ENCODE measurements around the gene KLHL17. TPM values are rescaled to one million over a fixed set of nuclear protein-coding genes. Genes with fewer than 3 reads are reported as not detected.

The KLHL17 gene
- total RNA-seq, 2 experiments from 2014 or later: 35.3 to 35.4 TPM

DNA sequence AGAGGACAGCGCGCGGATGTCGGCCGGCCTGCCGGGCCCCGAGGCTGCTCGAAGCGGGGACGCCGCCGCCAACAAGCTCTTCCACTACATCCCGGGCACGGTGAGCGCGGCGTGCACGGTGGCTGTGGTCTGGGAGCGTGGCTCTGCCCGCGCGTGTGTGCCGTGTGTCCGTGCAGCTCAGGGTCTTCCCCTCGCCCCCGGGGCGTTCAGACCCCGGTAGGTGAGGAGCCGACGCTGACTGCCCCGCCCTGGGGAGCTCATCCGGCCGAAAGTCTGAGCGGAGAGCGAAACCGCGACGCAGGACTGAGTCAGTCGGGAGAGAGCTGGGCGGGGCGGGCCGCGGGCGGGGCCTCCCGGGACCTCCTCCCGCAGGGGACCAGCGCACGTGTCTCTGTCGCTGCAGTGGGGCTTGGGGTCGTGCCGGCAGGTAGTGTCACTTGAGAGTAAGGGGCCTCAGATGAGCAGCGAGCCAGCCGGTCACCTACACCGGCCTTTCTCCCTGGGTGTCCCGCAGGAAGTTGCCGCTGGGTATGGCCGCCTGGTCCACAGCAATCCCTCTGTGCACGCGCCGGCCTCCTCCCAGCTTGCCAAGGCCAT lies 6.4 kb downstream of the KLHL17 start:
- H3K27ac Mint-ChIP-seq: peak overlapping the region; percentile 87
- DNase-seq (peak; percentile 82), ATAC-seq (ENCODE audit: low read depth) (peak; percentile 85)
- H3K4me1 Mint-ChIP-seq: peaks cover 5% of the 10 kb centered on the region
- peak overlapping the region; percentile 82 for H3K4me3 Mint-ChIP-seq
- POLR2A ChIA-PET: interaction anchor here (1.0 to 1.8 kb wide), 8 partner anchors 25 to 74 kb away, joined by 3 to 11 read pairs (median 4); partner anchors contain the start of gene ISG15
- no peaks in the 10 kb centered on the region for H3K36me3 Mint-ChIP-seq
- H3K27me3 Mint-ChIP-seq: peaks cover 4% of the 10 kb centered on the region
- peaks cover 3% of the 10 kb centered on the region for H3K9me3 Mint-ChIP-seq

DNA sequence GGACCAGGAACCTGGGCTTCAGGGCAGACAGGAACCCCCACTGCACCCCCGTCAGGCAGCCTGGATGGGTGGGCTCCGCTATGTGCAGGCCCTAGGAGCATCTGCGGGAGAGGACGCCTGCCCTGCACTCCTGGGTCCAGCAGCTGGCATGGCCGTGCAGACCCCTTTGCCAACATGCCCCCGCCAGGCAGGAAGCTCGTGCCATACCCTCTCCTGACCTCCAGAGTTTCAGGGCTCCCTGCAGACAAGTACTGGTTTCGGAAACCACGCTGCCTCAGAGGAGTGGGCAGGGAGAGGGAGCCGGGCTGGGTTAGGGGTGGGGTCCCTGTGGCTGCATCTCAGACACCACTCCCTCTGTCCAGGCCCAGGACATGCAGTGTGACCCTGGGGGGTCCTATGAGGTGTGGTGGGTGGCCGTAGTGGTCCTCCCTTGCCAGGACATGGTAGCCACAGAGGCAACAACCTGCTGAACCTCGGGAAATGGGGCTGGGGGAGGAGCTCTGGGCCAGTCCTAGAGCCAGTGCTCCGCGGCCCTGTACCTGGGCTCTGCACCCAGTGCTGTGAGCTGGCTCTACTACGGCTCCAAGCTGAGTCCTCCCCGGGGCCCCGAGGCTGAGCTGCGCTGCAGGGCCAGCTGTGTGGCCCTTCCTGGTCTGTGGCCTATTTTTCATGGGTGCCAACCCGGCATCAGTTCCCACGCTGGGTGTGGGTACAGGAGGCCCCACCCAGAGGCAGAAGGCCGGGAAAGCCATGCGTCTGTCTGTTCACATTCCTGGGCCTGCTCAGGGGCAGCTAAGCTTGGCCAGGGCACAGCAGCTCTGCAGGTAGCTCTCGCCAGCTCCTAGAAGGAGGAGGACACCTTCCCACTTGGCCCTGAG lies 7.3 kb downstream of the KLHL17 start:
- Mint-ChIP-seq H3K4me1 (peaks cover 3% of the 10 kb centered on the region), H3K27me3 (peaks cover 4% of the 10 kb centered on the region), H3K27ac (no peak overlapping the region), H3K4me3 (no peak overlapping the region), H3K9me3 (peaks cover 3% of the 10 kb centered on the region), H3K36me3 (no peaks in the 10 kb centered on the region)
- DNase-seq (no peak), ATAC-seq (ENCODE audit: low read depth) (no peak)
- POLR2A ChIA-PET: interaction anchor here (1.0 to 1.8 kb wide), 5 partner anchors 26 to 71 kb away, joined by 3 to 11 read pairs (median 6); partner anchors contain the start of gene ISG15

DNA sequence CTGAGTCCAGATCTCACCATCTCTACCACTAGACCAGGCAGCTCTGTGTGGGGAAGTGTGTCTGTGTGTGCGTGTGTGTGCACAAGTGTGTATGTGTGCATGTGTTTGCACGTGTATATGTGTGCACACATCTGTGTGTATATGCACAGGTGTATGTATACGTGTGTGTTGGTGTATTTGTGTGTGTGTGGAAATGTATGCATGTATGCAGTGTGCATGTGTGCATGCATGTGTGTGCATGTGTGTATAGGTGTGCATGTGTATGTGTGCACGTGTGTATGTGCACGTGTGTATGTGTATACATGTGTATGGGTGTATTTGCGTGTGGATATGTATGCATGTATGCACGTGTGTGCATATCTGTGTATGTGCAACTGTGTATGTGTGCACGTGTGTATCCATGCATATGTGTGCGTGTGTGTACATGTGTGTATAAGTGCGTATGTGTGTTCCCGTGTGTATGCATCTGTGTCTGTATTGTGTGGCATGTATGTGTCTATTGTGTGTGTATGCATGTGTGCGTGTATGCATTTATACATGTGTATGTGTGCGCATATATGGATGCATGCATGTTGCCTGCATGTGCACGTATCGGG lies 9.0 kb downstream of the KLHL17 start:
- POLR2A ChIA-PET: interaction anchor here (0.6 kb wide), 1 partner anchor 63 kb away, joined by 3 read pairs; no protein-coding TSS in a partner anchor
- ATAC-seq (ENCODE audit: low read depth) (no peak), DNase-seq (no peak)
- Mint-ChIP-seq H3K36me3 (no peaks in the 10 kb centered on the region), H3K27ac (no peak overlapping the region), H3K4me3 (no peak overlapping the region), H3K9me3 (peaks cover 3% of the 10 kb centered on the region), H3K4me1 (peaks cover 3% of the 10 kb centered on the region), H3K27me3 (peaks cover 4% of the 10 kb centered on the region)

DNA sequence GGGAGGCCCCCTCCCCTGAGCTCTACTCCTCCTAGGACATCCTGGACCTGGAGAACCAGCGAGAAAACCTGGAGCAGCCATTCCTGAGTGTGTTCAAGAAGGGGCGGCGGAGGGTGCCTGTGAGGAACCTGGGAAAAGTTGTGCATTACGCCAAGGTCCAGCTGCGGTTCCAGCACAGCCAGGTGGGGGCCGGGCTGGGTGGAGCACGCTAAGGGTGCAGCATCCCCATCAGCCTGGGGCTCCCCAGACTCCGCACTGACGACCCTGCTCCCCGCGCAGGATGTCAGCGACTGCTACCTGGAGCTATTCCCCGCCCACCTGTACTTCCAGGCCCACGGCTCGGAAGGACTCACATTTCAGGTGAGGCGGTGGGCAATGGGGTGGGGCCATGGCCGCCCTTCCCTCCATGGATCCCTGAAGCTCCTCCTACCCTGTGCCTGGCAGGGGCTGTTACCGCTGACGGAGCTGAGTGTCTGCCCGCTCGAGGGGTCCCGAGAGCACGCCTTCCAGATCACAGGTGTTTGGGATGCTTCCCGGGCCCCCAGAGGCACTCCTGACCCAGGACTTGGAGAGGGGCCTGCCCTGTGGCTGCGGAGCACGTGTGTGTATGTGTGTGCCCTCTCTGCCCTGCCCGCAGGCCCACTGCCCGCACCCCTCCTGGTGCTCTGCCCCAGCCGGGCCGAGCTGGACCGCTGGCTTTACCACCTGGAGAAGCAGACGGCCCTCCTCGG lies 10.0 kb downstream of the KLHL17 start:
- DNase-seq (no peak), ATAC-seq (ENCODE audit: low read depth) (no peak)
- Mint-ChIP-seq H3K4me3 (no peak overlapping the region), H3K4me1 (peaks cover 3% of the 10 kb centered on the region), H3K27me3 (peaks cover 4% of the 10 kb centered on the region), H3K36me3 (no peaks in the 10 kb centered on the region), H3K9me3 (peaks cover 3% of the 10 kb centered on the region), H3K27ac (no peak overlapping the region)
- POLR2A ChIA-PET: interaction anchor here (0.6 kb wide), 1 partner anchor 64 kb away, joined by 3 read pairs; no protein-coding TSS in a partner anchor

DNA sequence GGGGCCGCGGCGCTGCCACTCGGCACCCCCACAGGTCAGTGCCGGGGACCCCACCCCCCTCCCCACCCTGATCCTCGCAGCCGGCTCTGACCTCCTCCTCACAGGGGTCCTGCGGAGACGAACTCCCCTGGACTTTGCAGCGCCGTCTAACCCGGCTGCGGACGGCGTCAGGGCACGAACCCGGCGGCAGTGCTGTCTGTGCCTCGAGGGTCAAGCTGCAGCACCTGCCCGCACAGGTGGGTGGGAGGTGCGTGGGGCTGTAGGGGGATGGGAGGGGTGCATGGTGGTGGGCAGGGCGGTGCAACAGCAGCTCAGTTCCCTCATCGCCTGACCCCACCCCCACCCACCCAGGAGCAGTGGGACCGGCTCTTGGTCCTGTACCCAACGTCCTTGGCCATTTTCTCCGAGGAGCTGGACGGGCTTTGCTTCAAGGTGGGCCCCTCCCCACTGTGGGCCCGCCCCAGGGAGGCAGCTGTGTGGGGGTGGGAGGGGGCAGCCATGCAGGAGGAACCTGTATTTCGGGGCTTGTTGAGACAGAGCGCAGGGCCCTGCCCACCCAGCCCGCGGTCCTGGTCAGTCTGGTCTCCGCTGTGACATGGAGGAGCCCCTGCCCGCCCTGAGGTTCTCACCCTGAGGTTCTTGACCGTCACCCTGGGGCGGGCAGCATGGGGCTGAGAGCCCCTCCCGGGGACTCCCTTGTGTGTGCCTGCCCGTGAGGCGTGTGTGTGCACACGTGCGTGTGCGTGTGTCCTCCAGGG lies 10.8 kb downstream of the KLHL17 start:
- ATAC-seq (ENCODE audit: low read depth) (no peak), DNase-seq (no peak)
- Mint-ChIP-seq H3K27me3 (peaks cover 9% of the 10 kb centered on the region), H3K9me3 (peaks cover 3% of the 10 kb centered on the region), H3K4me3 (no peak overlapping the region), H3K27ac (no peak overlapping the region), H3K4me1 (peaks cover 3% of the 10 kb centered on the region), H3K36me3 (no peaks in the 10 kb centered on the region)
- POLR2A ChIA-PET: no interaction called here

DNA sequence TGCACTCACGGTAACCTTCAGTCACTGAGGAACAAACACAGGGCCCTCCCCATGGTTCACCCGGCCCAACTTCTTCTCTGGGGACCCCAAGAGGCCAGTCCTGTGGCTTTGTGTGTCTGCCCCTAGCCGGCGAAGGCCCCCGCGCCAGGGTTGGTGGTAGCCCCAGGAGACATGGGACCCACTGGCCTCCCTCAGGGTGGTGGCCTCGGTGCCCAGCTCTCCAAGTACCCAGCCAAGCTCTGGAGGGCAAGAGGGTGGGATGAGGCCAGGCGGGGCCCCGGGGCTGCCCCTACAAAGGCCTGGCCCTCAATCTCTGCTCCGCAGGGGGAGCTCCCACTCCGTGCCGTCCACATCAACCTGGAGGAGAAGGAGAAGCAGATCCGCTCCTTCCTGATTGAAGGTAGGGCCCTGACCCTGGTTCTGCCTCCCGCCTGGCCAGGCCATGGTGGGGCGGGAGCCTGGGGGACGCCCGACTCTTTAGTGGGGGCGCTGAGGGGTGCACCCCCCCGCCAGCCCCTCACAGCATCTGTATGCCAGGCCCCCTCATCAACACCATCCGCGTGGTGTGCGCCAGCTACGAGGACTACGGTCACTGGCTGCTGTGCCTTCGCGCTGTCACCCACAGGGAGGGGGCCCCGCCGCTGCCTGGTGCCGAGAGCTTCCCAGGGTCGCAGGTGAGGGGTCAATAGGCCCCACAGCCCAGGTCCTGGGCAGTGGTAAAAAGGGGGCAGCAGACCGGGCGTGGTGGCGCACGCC lies 11.5 kb downstream of the KLHL17 start:
- Mint-ChIP-seq H3K9me3 (peaks cover 3% of the 10 kb centered on the region), H3K4me1 (peaks cover 3% of the 10 kb centered on the region), H3K27ac (no peak overlapping the region), H3K36me3 (no peaks in the 10 kb centered on the region), H3K27me3 (peaks cover 9% of the 10 kb centered on the region), H3K4me3 (no peak overlapping the region)
- ATAC-seq (ENCODE audit: low read depth): no peak
- no peak for DNase-seq
- POLR2A ChIA-PET: no interaction called here

DNA sequence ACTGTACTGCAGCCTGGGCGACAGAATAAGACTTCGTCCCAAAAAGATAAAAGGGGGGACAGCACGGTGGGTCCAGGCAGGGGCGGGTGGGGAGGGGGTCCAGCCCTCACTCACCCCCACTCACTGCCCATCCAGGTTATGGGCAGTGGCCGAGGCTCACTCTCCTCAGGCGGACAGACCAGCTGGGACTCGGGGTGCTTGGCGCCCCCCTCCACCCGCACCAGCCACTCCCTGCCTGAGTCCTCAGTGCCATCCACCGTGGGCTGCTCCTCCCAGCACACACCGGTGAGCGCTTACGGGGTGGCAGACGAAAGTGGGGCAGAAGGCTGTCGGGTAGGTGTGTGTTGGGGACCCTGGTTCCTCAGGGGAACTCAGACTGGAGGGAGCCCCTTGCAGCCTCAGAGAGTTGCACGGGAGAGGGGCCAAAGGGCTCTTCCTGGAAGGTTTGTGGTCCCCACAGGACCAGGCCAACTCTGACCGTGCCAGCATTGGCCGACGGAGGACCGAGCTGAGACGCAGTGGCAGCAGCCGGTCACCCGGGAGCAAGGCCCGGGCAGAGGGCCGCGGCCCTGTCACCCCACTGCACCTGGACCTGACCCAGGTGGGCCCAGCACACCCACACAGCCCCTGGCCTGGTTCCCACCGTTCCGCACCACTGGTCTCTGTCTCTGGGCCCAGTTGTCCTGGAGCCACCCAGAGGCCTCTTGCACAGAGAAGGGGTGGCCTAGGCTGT lies 12.5 kb downstream of the KLHL17 start:
- ATAC-seq (ENCODE audit: low read depth): no peak
- Mint-ChIP-seq H3K27ac (no peak overlapping the region), H3K36me3 (no peaks in the 10 kb centered on the region), H3K4me3 (no peak overlapping the region), H3K9me3 (peaks cover 3% of the 10 kb centered on the region), H3K27me3 (peaks cover 9% of the 10 kb centered on the region), H3K4me1 (peaks cover 2% of the 10 kb centered on the region)
- POLR2A ChIA-PET: no interaction called here
- DNase-seq: no peak

DNA sequence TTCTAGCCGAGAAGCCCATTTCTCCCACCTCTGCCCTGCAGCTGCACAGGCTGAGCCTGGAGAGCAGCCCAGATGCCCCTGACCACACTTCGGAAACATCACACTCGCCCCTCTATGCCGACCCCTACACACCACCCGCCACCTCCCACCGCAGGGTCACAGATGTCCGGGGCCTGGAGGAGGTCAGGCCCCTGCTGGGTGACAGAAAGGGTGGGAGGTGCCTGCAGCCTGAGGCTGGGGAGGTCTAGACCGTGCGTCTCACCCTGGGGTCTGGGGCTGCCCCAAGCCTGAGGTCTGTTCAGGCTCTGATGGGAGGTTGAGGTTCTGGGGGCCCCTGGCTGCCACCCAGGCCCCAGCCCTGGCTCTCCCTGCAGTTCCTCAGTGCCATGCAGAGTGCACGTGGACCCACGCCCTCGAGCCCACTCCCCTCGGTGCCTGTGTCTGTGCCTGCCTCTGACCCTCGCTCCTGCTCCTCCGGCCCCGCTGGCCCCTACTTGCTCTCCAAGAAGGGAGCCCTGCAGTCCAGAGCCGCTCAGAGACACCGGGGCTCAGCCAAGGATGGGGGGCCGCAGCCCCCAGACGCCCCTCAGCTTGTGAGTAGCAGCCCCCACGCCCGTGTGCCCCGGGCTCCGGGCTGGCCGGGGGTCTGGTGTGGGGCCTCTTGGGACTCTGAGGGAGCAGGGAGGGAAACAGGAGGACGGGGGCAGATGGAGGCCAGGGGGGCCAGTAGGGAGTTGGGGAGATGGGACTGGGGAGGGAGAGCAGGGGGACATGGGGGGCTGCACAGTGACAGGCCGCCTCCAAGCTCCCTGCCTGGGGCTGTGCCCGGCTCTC lies 13.3 kb downstream of the KLHL17 start:
- no peak overlapping the region for H3K27ac Mint-ChIP-seq
- peaks cover 1% of the 10 kb centered on the region for H3K36me3 Mint-ChIP-seq
- ATAC-seq (ENCODE audit: low read depth) (no peak), DNase-seq (no peak)
- H3K9me3 Mint-ChIP-seq: peaks cover 3% of the 10 kb centered on the region
- H3K4me3 Mint-ChIP-seq: no peak overlapping the region
- peaks cover 5% of the 10 kb centered on the region for H3K27me3 Mint-ChIP-seq
- H3K4me1 Mint-ChIP-seq: no peaks in the 10 kb centered on the region
- POLR2A ChIA-PET: no interaction called here

DNA sequence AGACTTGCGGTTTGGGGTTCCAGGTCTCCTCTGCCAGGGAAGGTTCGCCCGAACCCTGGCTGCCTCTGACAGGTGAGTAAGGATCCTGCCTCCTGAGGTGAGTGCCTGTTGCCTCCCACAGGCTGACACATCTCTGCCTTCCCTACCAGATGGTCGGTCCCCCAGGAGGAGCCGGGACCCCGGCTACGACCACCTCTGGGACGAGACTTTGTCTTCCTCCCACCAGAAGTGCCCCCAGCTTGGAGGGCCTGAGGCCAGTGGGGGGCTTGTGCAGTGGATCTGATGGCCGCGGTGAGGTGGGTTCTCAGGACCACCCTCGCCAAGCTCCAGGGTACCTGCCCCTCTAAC lies 13.9 kb downstream of the KLHL17 start:
- Mint-ChIP-seq H3K4me3 (no peak overlapping the region), H3K4me1 (no peaks in the 10 kb centered on the region), H3K27ac (no peak overlapping the region), H3K36me3 (peaks cover 1% of the 10 kb centered on the region), H3K9me3 (peaks cover 3% of the 10 kb centered on the region), H3K27me3 (peaks cover 5% of the 10 kb centered on the region)
- POLR2A ChIA-PET: no interaction called here
- DNase-seq: no peak
- ATAC-seq (ENCODE audit: low read depth): no peak

DNA sequence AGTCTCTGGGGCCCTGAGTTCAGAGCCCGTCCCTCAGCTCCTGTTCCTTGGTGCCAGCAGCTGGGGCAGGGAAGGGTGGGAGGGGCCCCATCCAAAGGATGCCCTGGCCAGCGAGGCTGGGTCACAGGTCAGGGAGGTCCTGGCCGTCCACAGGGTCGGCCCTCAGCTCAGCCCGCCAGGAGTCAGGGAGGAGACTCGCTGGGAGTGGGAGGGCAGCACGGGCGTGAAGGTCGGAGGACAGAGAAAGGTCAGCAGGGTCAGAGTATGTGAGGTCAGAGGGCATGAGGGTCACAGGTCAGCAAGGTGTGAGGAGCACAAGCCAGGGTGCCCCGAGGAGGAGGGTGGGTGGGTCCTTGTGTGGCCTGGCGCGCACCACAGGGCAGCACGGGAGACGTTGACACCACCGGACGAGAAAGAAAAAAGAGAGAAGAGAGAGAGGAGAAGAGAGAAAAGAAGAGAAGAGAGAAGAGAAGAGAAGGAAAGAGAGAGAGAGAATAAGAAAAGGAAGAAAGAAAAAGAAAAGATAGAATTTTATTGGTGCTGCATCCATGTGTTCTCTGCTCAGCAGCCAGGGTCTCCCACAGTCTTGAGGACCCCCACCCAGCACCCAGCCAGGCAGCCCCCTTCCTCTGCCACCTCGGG lies 14.4 kb downstream of the KLHL17 start:
- no peaks in the 10 kb centered on the region for H3K9me3 Mint-ChIP-seq
- no peak overlapping the region for H3K27ac Mint-ChIP-seq
- no peak overlapping the region for H3K4me3 Mint-ChIP-seq
- POLR2A ChIA-PET: no interaction called here
- H3K27me3 Mint-ChIP-seq: peaks cover 5% of the 10 kb centered on the region
- peaks cover 1% of the 10 kb centered on the region for H3K36me3 Mint-ChIP-seq
- DNase-seq: no peak
- ATAC-seq (ENCODE audit: low read depth): no peak
- H3K4me1 Mint-ChIP-seq: no peaks in the 10 kb centered on the region

DNA sequence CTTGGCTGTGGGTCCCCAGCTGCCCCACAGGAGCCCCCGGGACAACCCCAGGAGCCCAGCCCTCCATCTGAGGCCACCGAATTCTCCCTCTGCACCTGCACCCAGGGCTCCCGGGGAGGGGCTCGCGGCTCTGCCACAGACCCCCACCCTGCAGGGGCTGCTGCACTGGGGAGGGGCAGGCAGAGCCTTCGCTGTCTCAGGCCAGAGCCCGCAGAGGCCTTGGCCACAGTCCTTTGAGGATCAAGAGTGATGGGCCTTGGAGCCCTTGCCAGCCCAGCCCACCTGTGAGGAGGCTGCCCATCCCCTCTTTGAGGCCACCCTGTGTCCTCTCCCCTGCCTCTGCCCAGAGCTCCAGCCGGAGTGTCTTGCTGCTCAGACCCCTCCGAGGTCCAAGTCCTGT lies 15.0 kb downstream of the KLHL17 start:
- H3K4me1 Mint-ChIP-seq: no peaks in the 10 kb centered on the region
- H3K27ac Mint-ChIP-seq: no peak overlapping the region
- POLR2A ChIA-PET: no interaction called here
- H3K36me3 Mint-ChIP-seq: peaks cover 1% of the 10 kb centered on the region
- peaks cover 5% of the 10 kb centered on the region for H3K27me3 Mint-ChIP-seq
- no peak overlapping the region for H3K4me3 Mint-ChIP-seq
- DNase-seq: no peak
- ATAC-seq (ENCODE audit: low read depth): no peak
- H3K9me3 Mint-ChIP-seq: no peaks in the 10 kb centered on the region
